Memory B cell (primary cell): ENCODE data around the gene HSPB2.
"Not testable (repeated sequence)": the region's sequence is repeated elsewhere in the genome, so short reads cannot be mapped to it uniquely, and the experiment has no call there.

Experiments
- ATAC-seq: fragments of 150-1000 bp; cut with Tn5 transposase; 2 replicates; pipeline ENCODE4 v1.10.0; 2021; ENCODE audit warnings: low read depth, mild to moderate bottlenecking, moderate library complexity
- DNase-seq, 2 donors: peaks; one replicate each; pipeline ENCODE4 v3.0.0; 2022; ENCODE audit warnings: low spot score in 2 of 2
- H3K27ac Mint-ChIP-seq: one replicate; pipeline ENCODE4 v1.8.0; 2022; ENCODE audit warnings: mild to moderate bottlenecking, moderate library complexity, mixed read lengths
- H3K27me3 Mint-ChIP-seq: one replicate; pipeline ENCODE4 v1.8.0; 2022; ENCODE audit warnings: mixed read lengths
- H3K36me3 Mint-ChIP-seq: one replicate; pipeline ENCODE4 v1.8.0; 2022; ENCODE audit warnings: mild to moderate bottlenecking, mixed read lengths
- H3K4me1 Mint-ChIP-seq: one replicate; pipeline ENCODE4 v1.8.0; 2022; ENCODE audit warnings: mixed read lengths
- H3K4me3 Mint-ChIP-seq: one replicate; pipeline ENCODE4 v1.8.0; 2022; ENCODE audit warnings: mild to moderate bottlenecking, moderate library complexity, mixed read lengths
- H3K9me3 Mint-ChIP-seq: one replicate; pipeline ENCODE4 v1.8.0; 2022; ENCODE audit warnings: mixed read lengths

HSPB2 gene

GRCh38 chr11:111912535-111912934 is at the start of gene HSPB2:
HSPB2 (plus strand) TSS chr11:111912734; CDS start chr11:111912830, 96 bp downstream.
- H3K4me3 Mint-ChIP-seq, result peak within 1 kb of the TSS; percentile 8
- no peak for DNase-seq
- H3K27me3 Mint-ChIP-seq, result peaks cover 25% of the 10 kb centered on the region
- peaks cover 2% of the 10 kb centered on the region for H3K9me3 Mint-ChIP-seq
- no peak for ATAC-seq
- peaks cover 5% of the 10 kb centered on the region for H3K4me1 Mint-ChIP-seq
- no peak within 1 kb of the TSS for H3K27ac Mint-ChIP-seq
- peaks cover 2% of the 10 kb centered on the region for H3K36me3 Mint-ChIP-seq

GRCh38 chr11:111870113-111870512 is 42.4 kb upstream of the HSPB2 start:
- H3K36me3 Mint-ChIP-seq, result peaks cover 23% of the 10 kb centered on the region
- ATAC-seq (no peak), DNase-seq (no peak)
- no peak overlapping the region for H3K27ac Mint-ChIP-seq
- no peaks in the 10 kb centered on the region for H3K9me3 Mint-ChIP-seq
- H3K4me3 Mint-ChIP-seq, result no peak overlapping the region
- H3K27me3 Mint-ChIP-seq, result no peaks in the 10 kb centered on the region
- H3K4me1 Mint-ChIP-seq, result peaks cover 12% of the 10 kb centered on the region

GRCh38 chr11:111870522-111870885 is 42.0 kb upstream of the HSPB2 start:
- H3K4me1 Mint-ChIP-seq, result peaks cover 12% of the 10 kb centered on the region
- no peaks in the 10 kb centered on the region for H3K27me3 Mint-ChIP-seq
- peaks cover 23% of the 10 kb centered on the region for H3K36me3 Mint-ChIP-seq
- ATAC-seq (no peak), DNase-seq (no peak)
- H3K9me3 Mint-ChIP-seq, result no peaks in the 10 kb centered on the region
- peak overlapping the region; percentile 92 for H3K4me3 Mint-ChIP-seq
- peak overlapping the region; percentile 95 for H3K27ac Mint-ChIP-seq

- ATAC-seq (peak; percentile 83), DNase-seq (peak; percentile 90 to 96)
- no peaks in the 10 kb centered on the region for H3K9me3 Mint-ChIP-seq
- H3K27me3 Mint-ChIP-seq, result no peaks in the 10 kb centered on the region
- peaks cover 12% of the 10 kb centered on the region for H3K4me1 Mint-ChIP-seq
- peak within 1 kb of the TSS; percentile 95 for H3K27ac Mint-ChIP-seq
- peaks cover 23% of the 10 kb centered on the region for H3K36me3 Mint-ChIP-seq
- peak within 1 kb of the TSS; percentile 92 for H3K4me3 Mint-ChIP-seq
Measured at GRCh38 chr11:111870886-111871692, 41.4 kb upstream of the HSPB2 start, which contains the start of gene ALG9. ALG9 (minus strand) TSS chr11:111871581; CDS start chr11:111871482, 99 bp downstream.

- H3K4me3 Mint-ChIP-seq, result peak overlapping the region; percentile 92
- H3K36me3 Mint-ChIP-seq, result peaks cover 17% of the 10 kb centered on the region
- no peaks in the 10 kb centered on the region for H3K27me3 Mint-ChIP-seq
- H3K27ac Mint-ChIP-seq, result peak overlapping the region; percentile 95
- peaks cover 10% of the 10 kb centered on the region for H3K4me1 Mint-ChIP-seq
- DNase-seq (no peak), ATAC-seq (no peak)
- no peaks in the 10 kb centered on the region for H3K9me3 Mint-ChIP-seq
Measured at GRCh38 chr11:111871693-111872161, 40.8 kb upstream of the HSPB2 start.

GRCh38 chr11:111878385-111878848 is 34.1 kb upstream of the HSPB2 start:
- Mint-ChIP-seq H3K9me3 (no peaks in the 10 kb centered on the region), H3K27ac (peak overlapping the region; percentile 99), H3K4me3 (peak overlapping the region; percentile 98), H3K27me3 (no peaks in the 10 kb centered on the region), H3K4me1 (peaks cover 10% of the 10 kb centered on the region), H3K36me3 (peaks cover 5% of the 10 kb centered on the region)
- no peak for DNase-seq
- ATAC-seq, result peak; percentile 0

- H3K4me3 Mint-ChIP-seq, result peak within 1 kb of the TSS; percentile 98
- no peaks in the 10 kb centered on the region for H3K9me3 Mint-ChIP-seq
- ATAC-seq, result peak; percentile 84
- peak within 1 kb of the TSS; percentile 99 for H3K27ac Mint-ChIP-seq
- peaks cover 8% of the 10 kb centered on the region for H3K36me3 Mint-ChIP-seq
- no peaks in the 10 kb centered on the region for H3K27me3 Mint-ChIP-seq
- peaks cover 10% of the 10 kb centered on the region for H3K4me1 Mint-ChIP-seq
- peak; percentile 94 to 96 for DNase-seq
Measured at GRCh38 chr11:111878849-111879636, 33.5 kb upstream of the HSPB2 start, which contains the start of the genes CFAP68 and FDXACB1. CFAP68 (plus strand) TSS chr11:111879541; CDS start chr11:111879561, 20 bp downstream. FDXACB1 (minus strand) TSS chr11:111879165; CDS start chr11:111879132, 33 bp downstream.

GRCh38 chr11:111879637-111879960 is 32.9 kb upstream of the HSPB2 start:
- H3K27ac Mint-ChIP-seq, result peak overlapping the region; percentile 99
- H3K9me3 Mint-ChIP-seq, result no peaks in the 10 kb centered on the region
- H3K4me1 Mint-ChIP-seq, result peaks cover 10% of the 10 kb centered on the region
- DNase-seq (no peak), ATAC-seq (no peak)
- H3K36me3 Mint-ChIP-seq, result peaks cover 10% of the 10 kb centered on the region
- no peaks in the 10 kb centered on the region for H3K27me3 Mint-ChIP-seq
- H3K4me3 Mint-ChIP-seq, result peak overlapping the region; percentile 98

GRCh38 chr11:111882202-111882601 is 30.3 kb upstream of the HSPB2 start:
- Mint-ChIP-seq H3K36me3 (peaks cover 8% of the 10 kb centered on the region), H3K9me3 (no peaks in the 10 kb centered on the region), H3K27me3 (no peaks in the 10 kb centered on the region), H3K27ac (no peak overlapping the region), H3K4me3 (no peak overlapping the region), H3K4me1 (peaks cover 12% of the 10 kb centered on the region)
- no peak for ATAC-seq
- DNase-seq, result no peak

GRCh38 chr11:111885053-111885452 is 27.5 kb upstream of the HSPB2 start:
- H3K27me3 Mint-ChIP-seq, ATAC-seq, H3K9me3 Mint-ChIP-seq, H3K36me3 Mint-ChIP-seq, H3K4me1 Mint-ChIP-seq, DNase-seq, H3K27ac Mint-ChIP-seq, H3K4me3 Mint-ChIP-seq: not testable (repeated sequence)

GRCh38 chr11:111886032-111886431 is 26.5 kb upstream of the HSPB2 start:
- no peak for ATAC-seq
- H3K9me3 Mint-ChIP-seq, result no peaks in the 10 kb centered on the region
- H3K4me1 Mint-ChIP-seq, result peaks cover 2% of the 10 kb centered on the region
- H3K4me3 Mint-ChIP-seq, result no peak overlapping the region
- H3K27me3 Mint-ChIP-seq, result no peaks in the 10 kb centered on the region
- H3K36me3 Mint-ChIP-seq, result peaks cover 8% of the 10 kb centered on the region
- no peak for DNase-seq
- no peak overlapping the region for H3K27ac Mint-ChIP-seq

- no peak overlapping the region for H3K27ac Mint-ChIP-seq
- no peak for ATAC-seq
Measured at GRCh38 chr11:111886844-111887243, 25.7 kb upstream of the HSPB2 start.

GRCh38 chr11:111905411-111905810 is 7.1 kb upstream of the HSPB2 start:
- DNase-seq (no peak), ATAC-seq (no peak)
- Mint-ChIP-seq H3K27me3 (peaks cover 7% of the 10 kb centered on the region), H3K4me1 (no peaks in the 10 kb centered on the region), H3K27ac (no peak overlapping the region), H3K36me3 (peaks cover 6% of the 10 kb centered on the region), H3K4me3 (no peak overlapping the region), H3K9me3 (peaks cover 4% of the 10 kb centered on the region)

More at GRCh38 chr11:111886844-111887243, 25.7 kb upstream of the HSPB2 start:
- Mint-ChIP-seq H3K9me3 (no peaks in the 10 kb centered on the region), H3K4me1 (peaks cover 2% of the 10 kb centered on the region), H3K36me3 (peaks cover 8% of the 10 kb centered on the region), H3K27me3 (no peaks in the 10 kb centered on the region), H3K4me3 (no peak overlapping the region)
- DNase-seq, result no peak

- Mint-ChIP-seq H3K27me3 (peaks cover 15% of the 10 kb centered on the region), H3K4me1 (no peaks in the 10 kb centered on the region), H3K9me3 (peaks cover 4% of the 10 kb centered on the region), H3K36me3 (peaks cover 6% of the 10 kb centered on the region), H3K27ac (no peak overlapping the region), H3K4me3 (no peak overlapping the region)
- no peak for DNase-seq
- no peak for ATAC-seq
Measured at GRCh38 chr11:111906680-111907079, 5.9 kb upstream of the HSPB2 start.
